ENCODE results near the gene IL25.

DNA sequence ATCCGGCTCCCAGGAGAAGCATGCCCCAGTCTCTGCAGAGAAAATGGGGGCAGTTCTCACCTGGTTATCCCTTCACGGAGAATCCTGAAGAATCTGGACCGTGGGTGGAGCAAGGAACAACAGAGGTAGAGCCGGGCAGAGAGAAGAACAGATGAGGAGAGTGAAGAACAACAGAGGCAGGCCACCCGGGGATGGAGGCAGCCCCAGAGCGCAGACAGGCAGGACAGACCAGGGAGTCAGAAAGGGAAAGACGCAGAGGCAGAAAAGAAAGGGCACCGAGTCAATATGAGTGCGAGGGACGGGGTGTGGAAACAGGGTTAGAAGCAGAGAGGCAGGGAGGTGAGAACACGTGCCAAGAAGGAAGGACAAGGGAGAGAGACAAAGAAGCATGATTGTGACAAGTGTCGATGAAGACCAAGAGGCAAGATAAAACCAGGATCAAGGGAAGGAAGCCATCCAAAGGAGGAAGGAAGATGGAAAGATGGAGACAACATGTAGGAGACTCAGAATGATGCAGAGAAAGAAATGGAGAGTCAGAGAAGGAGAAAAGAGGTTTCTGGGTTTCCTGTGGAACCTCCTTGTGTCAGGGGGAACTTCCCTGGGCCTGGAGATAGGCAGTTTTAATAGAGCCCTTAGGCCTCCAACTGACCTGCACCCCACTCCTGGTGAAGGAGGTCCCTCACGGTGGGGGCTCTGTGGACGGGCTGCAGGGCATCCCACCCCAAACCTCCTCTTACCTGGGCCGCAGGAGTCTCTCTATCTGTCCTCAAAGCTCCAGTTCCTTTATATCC, 35.1 kb downstream of the IL25 start, which contains the start of gene MYH6:
- TF ChIP-seq TCF12 (IDR thresholded peaks at IDR 0.05) (no peak), TCF12 (CRISPR knock-in tag; IDR thresholded peaks at IDR 0.05) (no peak), ZNF563 (CRISPR knock-in tag; IDR thresholded peaks at IDR 0.05) (no peak), ARID2 (CRISPR knock-in tag; IDR thresholded peaks at IDR 0.05; ENCODE audit: borderline replicate concordance) (no peak), TARDBP (CRISPR knock-in tag; IDR thresholded peaks at IDR 0.05) (no peak), ESRRA (CRISPR knock-in tag; IDR thresholded peaks at IDR 0.05; ENCODE audit: low read depth) (no peak), TBL1XR1 (IDR thresholded peaks at IDR 0.05; ENCODE audit: borderline replicate concordance, low read length, partially characterized antibody) (no peak), HDAC6 (IDR thresholded peaks at IDR 0.05; ENCODE audit: low read depth, low read length) (no peak), ZNF274 (CRISPR knock-in tag; IDR thresholded peaks at IDR 0.05) (no peak), ZNF34 (CRISPR knock-in tag; IDR thresholded peaks at IDR 0.05; ENCODE audit: borderline replicate concordance) (no peak), ZNF703 (CRISPR knock-in tag; IDR thresholded peaks at IDR 0.05; ENCODE audit: borderline replicate concordance) (no peak)
- TF ChIP-seq, protein P1, sequence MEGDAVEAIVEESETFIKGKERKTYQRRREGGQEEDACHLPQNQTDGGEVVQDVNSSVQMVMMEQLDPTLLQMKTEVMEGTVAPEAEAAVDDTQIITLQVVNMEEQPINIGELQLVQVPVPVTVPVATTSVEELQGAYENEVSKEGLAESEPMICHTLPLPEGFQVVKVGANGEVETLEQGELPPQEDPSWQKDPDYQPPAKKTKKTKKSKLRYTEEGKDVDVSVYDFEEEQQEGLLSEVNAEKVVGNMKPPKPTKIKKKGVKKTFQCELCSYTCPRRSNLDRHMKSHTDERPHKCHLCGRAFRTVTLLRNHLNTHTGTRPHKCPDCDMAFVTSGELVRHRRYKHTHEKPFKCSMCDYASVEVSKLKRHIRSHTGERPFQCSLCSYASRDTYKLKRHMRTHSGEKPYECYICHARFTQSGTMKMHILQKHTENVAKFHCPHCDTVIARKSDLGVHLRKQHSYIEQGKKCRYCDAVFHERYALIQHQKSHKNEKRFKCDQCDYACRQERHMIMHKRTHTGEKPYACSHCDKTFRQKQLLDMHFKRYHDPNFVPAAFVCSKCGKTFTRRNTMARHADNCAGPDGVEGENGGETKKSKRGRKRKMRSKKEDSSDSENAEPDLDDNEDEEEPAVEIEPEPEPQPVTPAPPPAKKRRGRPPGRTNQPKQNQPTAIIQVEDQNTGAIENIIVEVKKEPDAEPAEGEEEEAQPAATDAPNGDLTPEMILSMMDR (CRISPR knock-in tag; IDR thresholded peaks at IDR 0.05): no peak
- TF ChIP-seq, protein P2, sequence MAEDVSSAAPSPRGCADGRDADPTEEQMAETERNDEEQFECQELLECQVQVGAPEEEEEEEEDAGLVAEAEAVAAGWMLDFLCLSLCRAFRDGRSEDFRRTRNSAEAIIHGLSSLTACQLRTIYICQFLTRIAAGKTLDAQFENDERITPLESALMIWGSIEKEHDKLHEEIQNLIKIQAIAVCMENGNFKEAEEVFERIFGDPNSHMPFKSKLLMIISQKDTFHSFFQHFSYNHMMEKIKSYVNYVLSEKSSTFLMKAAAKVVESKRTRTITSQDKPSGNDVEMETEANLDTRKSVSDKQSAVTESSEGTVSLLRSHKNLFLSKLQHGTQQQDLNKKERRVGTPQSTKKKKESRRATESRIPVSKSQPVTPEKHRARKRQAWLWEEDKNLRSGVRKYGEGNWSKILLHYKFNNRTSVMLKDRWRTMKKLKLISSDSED (CRISPR knock-in tag; IDR thresholded peaks at IDR 0.05): no peak
- TF ChIP-seq, protein P3, sequence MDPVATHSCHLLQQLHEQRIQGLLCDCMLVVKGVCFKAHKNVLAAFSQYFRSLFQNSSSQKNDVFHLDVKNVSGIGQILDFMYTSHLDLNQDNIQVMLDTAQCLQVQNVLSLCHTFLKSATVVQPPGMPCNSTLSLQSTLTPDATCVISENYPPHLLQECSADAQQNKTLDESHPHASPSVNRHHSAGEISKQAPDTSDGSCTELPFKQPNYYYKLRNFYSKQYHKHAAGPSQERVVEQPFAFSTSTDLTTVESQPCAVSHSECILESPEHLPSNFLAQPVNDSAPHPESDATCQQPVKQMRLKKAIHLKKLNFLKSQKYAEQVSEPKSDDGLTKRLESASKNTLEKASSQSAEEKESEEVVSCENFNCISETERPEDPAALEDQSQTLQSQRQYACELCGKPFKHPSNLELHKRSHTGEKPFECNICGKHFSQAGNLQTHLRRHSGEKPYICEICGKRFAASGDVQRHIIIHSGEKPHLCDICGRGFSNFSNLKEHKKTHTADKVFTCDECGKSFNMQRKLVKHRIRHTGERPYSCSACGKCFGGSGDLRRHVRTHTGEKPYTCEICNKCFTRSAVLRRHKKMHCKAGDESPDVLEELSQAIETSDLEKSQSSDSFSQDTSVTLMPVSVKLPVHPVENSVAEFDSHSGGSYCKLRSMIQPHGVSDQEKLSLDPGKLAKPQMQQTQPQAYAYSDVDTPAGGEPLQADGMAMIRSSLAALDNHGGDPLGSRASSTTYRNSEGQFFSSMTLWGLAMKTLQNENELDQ (CRISPR knock-in tag; IDR thresholded peaks at IDR 0.05; ENCODE audit: borderline replicate concordance): no peak
- TF ChIP-seq, protein P4, sequence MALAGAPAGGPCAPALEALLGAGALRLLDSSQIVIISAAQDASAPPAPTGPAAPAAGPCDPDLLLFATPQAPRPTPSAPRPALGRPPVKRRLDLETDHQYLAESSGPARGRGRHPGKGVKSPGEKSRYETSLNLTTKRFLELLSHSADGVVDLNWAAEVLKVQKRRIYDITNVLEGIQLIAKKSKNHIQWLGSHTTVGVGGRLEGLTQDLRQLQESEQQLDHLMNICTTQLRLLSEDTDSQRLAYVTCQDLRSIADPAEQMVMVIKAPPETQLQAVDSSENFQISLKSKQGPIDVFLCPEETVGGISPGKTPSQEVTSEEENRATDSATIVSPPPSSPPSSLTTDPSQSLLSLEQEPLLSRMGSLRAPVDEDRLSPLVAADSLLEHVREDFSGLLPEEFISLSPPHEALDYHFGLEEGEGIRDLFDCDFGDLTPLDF (CRISPR knock-in tag; IDR thresholded peaks at IDR 0.05): no peak

All from HepG2 (cell line).